GM18526 (cell line): Measurements from ENCODE around the gene PSMD14.

Source experiments
- POLR2A ChIP-seq: IDR thresholded peaks from 3 replicates; pipeline ENCODE4 v1.6.1; 2011; ENCODE audit not compliant: insufficient read length; ENCODE audit errors: extremely low read depth

The PSMD14 gene

GRCh38 chr2:161379740-161380139 lies 71.5 kb downstream of the PSMD14 start:
- TF ChIP-seq POLR2A: no peak

GRCh38 chr2:161381546-161381945 lies 73.3 kb downstream of the PSMD14 start:
- no peak for TF ChIP-seq POLR2A

- TF ChIP-seq POLR2A: no peak
These were observed 74.5 kb downstream of the PSMD14 start for GRCh38 chr2:161382747-161383146.

GRCh38 chr2:161384864-161385263 lies 76.6 kb downstream of the PSMD14 start:
- TF ChIP-seq POLR2A: no peak

GRCh38 chr2:161386228-161386824 lies 78.1 kb downstream of the PSMD14 start:
- TF ChIP-seq POLR2A: no peak

- TF ChIP-seq POLR2A: no peak
These were observed 80.0 kb downstream of the PSMD14 start for GRCh38 chr2:161388146-161388779.

GRCh38 chr2:161391737-161392506 lies 83.7 kb downstream of the PSMD14 start:
- no peak for TF ChIP-seq POLR2A

- no peak for TF ChIP-seq POLR2A
These were observed 91.9 kb downstream of the PSMD14 start for GRCh38 chr2:161400076-161400475.

GRCh38 chr2:161402297-161402696 lies 94.1 kb downstream of the PSMD14 start:
- no peak for TF ChIP-seq POLR2A

- no peak for TF ChIP-seq POLR2A
These were observed 98.1 kb downstream of the PSMD14 start for GRCh38 chr2:161406316-161406715.

GRCh38 chr2:161407597-161407996 lies 99.4 kb downstream of the PSMD14 start:
- no peak for TF ChIP-seq POLR2A

- TF ChIP-seq POLR2A: no peak
These were observed 101.2 kb downstream of the PSMD14 start for GRCh38 chr2:161409308-161409907.

- TF ChIP-seq POLR2A: no peak
These were observed 104.1 kb downstream of the PSMD14 start for GRCh38 chr2:161412346-161412745.

GRCh38 chr2:161414042-161415033 lies 106.1 kb downstream of the PSMD14 start:
- no peak for TF ChIP-seq POLR2A
